GM19455 (cell line): ENCODE results near the gene DHRS7B.
"Not testable (repeated sequence)": the region's sequence is repeated elsewhere in the genome, so short reads cannot be mapped to it uniquely, and the experiment has no call there.

Experiments
- ATAC-seq: cut with Tn5 transposase; IDR thresholded peaks from one replicate; pipeline ENCODE4 v1.9.1; 2021; ENCODE audit not compliant: unreplicated experiment

The DHRS7B gene, protein sequence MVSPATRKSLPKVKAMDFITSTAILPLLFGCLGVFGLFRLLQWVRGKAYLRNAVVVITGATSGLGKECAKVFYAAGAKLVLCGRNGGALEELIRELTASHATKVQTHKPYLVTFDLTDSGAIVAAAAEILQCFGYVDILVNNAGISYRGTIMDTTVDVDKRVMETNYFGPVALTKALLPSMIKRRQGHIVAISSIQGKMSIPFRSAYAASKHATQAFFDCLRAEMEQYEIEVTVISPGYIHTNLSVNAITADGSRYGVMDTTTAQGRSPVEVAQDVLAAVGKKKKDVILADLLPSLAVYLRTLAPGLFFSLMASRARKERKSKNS

DNA sequence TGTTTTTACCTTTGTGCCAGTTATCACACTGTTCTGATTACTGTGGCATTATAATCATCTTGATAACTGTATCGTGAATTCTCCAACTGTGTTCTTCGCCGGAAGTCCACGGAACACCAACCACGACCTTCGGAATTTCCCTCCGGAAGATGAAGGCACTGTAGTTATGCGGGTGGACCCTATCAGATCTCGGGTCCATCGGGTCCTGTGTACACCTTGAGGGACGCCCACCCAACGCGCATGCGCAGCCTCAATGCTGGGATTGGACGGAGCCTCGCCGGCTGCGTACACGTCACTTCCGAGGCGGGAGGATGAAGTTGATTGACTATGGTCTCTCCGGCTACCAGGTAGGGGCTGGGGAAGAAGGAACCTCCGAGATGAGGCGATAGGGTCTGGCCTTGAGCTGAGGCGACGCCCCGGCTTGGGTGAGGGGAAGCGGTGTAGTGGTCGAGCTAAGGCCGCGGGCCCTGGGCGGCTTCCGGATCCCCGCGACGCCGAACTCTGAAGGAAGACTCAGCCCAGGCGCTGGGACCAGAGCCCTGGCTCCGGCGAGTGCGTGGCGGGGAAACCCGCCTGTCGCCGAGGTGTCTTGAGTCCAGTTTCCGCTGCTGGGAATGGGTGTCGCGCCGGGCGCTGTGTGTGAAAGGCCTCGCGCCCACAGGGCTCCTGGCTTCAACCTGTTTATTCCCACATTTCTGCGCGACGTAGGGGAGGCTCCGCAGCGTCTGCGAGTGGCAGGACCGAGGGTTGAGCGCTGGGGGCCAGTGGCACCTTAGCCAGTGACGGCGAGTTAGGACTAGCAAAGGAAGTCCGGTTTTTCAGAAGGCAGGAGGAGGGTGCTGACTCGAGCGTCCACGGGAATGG, at the start of gene DHRS7B:
Gene DHRS7B (plus strand): TSS at position 320 of the 864 bp plus-strand sequence. CDS start 8 bp downstream, at position 328.
- peak; percentile 92 for ATAC-seq

DNA sequence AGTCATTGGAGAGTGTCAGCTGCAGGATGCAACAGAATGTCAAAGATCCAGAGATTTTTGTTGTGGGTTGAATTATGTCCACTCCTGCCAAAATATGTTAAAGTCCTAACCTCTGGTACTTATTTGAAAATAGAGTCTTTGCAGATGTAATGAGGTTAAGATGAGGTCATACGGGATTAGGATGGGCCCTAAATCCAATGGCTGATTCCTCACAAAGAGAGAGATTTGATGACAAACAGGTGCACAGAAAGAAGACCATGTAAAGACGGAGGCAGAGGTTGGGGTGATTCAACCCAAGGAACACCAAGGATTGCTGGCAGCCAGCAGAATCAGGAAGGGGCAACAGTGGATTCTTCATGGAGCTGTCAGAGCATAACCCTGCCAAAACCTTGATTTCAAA, 49.5 kb upstream of the DHRS7B start:
- ATAC-seq, result no peak

DNA sequence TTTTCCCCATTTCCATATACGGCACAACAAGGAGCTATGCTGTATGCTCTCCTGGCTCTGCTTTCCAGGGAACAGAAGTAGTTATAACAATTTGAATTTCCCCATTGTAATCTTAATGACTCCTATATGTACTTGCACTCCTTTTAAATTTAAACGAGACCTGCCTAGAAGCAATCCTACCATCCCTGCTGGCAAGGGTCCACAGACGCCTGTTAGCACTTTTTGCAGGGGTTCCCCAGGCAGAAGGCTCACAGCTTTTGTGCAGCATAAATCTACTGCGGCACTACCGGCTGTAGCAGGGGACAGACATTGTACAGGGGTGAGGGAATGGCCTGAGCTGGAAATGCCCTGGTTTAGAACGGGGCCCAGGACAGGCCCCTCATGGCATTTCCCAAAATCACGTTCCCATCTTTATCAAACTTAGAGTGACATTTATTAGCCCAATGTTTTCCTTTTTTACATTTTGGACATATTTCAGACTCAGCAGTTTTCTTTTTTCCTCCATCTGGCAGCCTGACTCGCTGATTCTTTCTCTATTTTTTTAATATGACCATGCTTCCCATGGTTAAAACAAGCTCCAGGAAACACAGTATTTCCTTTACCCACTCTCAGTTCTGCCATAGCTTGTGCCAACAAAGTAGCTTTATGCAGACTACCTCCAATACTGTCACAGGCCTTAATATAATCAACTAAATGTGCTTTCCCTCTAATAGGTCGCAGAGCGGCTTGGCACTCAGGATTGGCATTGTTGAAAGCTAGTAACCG, 48.6 kb upstream of the DHRS7B start:
- no peak for ATAC-seq

DNA sequence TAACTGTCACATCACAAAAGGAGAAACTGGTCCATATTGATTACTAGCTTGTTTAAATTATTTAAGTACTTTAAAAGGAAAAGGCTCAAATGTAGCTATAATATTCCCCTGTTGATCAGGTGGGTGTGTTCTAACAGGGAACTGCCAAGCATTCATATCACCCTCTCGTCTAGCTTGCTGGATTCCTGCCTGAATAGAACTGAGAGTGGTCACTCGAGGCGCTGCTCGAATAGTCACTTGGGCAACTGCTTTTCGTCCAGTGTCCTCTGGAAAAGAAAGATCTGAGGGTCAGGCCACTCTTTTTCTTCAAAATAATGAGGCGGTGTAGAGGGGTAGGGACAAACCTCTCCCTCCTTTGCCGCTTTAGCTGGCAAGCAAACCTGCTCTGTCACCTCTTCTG, 47.6 kb upstream of the DHRS7B start:
- no peak for ATAC-seq

DNA sequence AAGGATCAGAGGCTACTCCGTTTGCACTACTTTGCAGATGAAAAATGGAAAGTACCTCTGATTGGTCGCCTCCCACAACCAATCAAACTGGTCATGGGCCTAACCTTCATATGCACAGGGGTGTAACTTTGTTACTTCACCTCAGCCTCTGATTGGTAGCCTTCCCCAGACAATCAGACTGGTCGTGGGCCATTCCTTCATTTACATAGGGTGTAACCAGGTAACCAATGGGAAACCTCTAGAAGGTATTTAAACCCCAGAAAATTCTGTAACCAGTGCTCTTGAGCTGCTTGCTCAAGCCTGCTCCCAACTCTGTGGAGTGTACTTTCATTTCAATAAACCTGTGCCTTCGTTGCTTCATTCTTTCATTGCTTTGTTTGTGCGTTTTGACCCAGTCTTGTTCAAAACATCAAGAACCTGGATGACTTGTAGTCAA, 44.7 kb upstream of the DHRS7B start:
- no peak for ATAC-seq

DNA sequence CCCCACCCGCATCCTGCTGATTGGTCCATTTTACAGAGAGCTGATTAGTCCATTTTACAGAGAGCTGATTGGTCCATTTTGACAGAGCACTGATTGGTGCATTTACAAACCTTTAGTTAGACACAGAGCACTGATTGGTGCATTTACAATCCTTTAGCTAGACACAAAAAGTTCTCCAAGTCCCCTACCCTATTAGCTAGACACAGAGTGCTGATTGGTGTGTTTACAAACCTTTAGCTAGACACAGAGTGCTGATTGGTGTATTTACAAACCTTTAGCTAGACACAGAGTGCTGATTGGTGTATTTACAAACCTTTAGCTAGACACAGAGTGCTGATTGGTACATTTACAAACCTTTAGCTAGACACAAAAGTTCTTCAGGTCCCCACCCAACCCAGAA, 41.5 kb upstream of the DHRS7B start:
- ATAC-seq, result not testable (repeated sequence)

DNA sequence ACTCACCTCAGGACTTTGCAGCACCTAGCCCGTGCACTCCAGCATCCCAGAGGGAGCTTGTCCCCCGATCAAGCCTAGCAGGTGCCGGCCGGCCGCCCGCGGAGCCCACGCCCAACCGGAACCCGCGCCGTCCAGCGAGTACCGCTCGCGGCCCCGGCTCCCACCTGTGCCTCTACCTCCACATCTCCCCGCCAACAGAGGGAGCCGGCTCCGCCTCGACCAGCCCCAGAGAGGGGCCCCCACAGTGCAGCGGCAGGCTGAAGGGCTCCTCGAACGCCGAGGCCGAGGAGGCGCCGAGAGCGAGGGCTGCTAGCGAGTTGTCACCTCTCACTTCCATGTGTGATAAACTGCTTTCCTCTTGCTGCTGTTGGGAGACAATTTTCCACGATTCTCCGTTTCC, 41.1 kb upstream of the DHRS7B start:
- ATAC-seq, result no peak

DNA sequence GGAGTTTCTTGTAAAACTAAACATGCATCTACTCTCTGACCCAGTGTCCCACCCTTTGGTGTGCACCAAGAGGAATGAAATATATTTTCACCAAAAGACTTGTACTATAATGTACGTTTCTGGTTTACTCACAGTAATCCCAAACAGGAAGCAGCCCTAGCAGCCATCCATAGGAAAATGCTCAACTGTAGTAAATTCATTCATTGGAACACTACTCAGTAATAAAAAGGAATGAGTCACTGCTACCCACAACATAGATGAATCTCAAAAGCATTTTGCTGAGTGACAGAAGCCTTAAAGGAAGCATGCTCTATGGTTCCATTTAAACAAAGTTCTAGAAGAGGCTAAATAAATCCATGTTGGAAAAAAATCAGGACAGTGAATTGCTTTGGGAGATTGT, 37.6 kb upstream of the DHRS7B start:
- no peak for ATAC-seq

DNA sequence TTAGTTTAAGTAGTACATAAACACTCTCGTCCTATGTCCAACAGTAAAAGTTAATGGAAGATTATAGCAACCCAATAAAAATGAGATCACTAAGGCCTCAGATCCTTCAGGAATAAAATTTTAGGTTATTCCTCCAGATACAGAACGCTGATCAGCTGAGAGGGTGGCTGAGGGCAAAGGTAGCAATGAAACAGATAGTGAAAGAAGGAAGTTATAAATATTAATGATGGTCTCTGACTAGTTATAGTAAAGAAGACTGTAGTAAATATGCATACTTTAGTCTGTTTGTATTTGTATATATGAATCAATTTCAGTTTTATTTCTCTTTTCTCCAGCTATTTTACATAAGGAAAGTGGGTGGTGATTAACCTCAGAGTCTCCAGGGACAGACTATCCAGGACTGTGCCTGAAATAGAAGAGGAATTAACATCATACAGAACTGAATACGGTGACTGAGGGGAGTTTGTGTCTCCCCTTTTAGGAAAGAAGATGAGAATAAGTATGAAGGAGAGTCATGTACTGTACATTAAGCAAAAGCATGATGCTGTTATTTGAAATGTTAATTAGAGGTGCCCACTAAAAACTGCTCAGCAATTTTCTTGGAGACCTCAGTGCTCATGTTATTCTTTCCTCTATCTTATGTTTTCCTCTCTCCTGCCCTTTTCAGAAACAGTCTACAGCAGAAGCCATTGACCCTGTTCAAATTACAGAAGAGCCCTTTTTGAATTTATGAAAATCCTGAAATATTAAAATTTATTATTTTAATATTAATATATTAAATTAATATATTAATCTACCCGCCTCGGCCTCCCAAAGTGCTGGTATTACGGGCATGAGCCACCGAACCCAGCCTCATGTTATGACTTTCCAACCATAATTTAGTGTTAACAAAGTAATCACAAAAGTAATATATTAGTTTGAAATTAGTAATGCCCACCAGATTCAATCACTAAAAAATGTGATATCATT, 36.5 kb upstream of the DHRS7B start:
- no peak for ATAC-seq

DNA sequence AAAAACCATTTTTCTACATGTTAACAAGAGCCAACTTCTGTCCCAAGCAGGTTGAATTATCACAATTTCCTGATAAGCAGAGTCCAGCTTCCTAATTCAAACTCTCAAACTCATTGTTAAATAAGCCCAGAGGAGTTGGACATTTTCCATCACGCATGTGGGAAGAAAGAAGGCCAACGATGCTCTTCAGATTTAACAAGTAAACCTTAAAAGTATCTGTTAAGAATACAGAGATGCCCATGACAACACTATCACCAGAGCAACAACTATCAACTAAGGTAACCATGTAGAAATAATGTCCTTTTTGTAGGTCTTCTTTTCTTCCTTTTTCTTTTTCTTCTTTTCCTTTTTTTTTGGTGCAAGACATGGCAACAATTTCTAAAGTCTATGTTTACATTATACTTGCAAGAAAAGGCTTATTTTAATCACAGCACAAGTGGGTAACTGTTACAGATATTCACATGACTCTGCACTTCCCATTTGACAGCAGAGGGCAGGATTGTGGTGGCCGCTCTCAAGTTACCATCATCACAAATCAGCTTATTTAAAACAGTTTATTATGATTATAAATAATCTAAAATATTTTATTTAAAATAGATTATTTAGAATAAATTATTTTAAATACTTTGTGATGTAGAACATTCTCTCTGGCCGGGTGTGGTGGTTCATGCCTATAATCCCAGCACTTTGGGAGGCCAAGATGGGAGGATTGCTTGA, 35.7 kb upstream of the DHRS7B start:
- no peak for ATAC-seq

DNA sequence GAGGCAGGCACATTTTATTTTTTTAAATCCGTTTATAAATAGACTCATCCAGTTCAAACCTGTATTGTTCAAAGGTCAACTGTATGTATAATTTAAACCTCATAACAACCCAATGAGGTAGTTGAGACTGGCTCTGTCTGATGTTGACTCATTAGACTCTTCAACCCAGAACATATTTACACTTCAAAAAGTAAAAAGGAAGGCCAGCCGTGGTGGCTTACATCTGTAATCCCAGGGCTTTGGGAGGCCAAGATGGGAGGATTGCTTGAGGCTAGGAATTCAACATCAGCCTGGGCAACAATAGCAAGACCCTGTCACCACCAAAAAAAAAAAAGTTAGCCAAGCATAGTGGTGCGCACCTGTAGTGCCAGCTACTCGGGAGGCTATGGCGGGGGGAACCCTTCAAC, 32.5 kb upstream of the DHRS7B start:
- ATAC-seq, result no peak

DNA sequence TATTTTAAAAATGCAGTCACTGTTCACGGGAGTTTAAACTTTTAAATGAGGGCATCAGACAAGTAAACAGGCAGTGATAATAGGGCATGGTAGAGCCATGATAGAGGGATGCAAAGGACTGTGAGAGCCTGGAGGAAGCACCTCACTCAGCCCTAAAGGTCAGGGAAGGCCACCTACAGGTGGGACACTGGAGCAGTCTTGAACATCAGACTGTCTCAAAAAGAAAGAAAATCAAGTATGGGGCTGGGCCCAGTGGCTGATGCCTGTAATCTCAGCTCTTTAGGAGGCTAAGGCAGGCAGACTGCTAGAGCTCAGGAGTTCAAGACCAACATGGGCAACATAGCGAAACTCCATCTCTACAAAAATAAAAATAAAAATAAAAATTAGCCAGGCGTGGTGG, 31.0 kb upstream of the DHRS7B start:
- ATAC-seq, result no peak

DNA sequence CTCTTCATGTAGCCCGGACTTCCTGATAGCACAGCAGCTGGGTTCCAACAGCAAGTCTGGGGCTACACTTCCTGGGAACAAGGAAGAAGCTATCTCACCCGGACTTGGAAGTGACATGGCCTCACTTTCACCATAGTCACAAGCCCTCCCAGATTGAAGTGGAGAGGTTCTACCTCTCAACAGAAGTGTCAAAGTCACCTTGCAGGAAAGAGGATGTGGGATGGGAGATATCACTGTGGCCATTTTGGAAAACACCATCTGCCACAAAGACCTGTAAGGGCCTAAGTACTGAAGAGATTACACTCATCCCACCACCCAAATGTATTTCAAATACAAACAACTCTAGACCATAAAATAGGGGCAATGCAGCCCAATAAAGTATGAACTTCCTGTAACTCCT, 29.9 kb upstream of the DHRS7B start:
- no peak for ATAC-seq

DNA sequence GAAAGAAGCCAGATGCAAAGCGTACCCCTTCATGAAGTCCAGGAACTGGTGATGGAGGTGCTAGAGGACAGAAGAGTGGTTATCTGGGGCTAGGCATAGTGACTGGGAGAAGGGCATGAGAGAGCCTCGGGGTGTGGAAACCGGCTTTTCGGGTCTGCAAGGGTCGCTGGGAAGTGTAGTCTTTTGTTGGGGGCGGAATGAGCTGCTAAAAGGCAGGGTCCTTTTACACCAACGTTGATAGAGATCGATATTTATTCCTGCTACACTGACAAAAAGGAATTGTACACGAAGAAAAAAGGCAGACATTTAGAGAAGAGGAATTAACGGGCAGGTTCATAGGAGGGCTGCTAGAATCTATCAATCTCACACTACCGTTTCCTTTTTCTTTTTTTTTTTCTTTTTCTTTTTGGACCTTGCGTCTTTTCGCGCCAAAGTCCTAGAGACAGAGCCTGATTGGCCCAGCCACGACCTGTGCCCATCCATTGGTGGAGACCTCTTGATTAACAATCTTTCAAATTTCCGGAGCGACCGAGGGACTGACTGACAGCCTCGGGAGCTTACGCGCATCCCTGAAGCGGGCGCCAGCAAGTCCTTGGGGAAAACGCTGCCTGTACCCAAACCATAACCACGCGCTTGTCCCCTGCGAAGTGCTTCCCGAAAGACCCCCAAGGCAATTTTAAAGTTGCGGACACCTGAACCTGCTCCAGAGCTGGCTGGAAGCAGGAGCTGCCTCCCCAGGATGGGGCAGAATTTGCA, 27.7 kb upstream of the DHRS7B start:
- ATAC-seq, result peak; percentile 94

DNA sequence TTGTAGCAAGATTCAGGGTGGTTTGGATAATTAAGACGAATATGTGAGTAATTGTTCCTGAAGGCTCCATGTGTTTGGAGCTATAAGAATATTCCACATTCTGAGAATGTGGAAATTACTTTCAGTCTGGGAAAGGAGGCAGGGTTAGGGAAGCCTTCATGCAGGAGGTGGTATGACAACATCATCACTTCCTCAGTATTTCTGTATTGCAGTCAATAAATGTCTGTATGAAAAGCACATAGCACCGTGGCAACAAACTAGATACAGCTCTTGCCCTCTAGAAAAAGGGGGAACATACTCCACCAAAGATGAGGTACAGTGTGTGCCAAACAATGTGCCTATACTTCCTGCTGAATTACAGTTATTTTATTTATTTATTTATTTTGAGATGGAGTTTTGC, 26.1 kb upstream of the DHRS7B start:
- ATAC-seq, result no peak

DNA sequence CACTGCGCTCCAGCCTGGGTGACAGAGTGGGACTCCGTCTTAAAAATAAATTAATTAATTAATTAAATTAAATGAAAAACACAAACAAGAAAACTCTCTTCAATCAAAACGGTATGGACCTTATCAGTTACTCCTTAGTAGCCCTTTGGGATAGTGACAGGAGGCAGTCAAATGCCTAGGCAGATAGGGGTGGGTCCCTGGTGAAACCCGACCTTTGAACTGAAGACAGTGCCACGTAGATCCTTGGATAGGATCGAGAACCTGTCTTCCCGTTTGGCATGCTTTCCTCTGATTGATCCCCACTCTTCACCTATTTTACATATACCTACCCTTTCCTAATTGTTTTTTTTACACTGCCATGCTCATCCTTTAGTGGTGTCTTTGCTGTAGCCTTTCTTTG, 22.2 kb upstream of the DHRS7B start:
- no peak for ATAC-seq

DNA sequence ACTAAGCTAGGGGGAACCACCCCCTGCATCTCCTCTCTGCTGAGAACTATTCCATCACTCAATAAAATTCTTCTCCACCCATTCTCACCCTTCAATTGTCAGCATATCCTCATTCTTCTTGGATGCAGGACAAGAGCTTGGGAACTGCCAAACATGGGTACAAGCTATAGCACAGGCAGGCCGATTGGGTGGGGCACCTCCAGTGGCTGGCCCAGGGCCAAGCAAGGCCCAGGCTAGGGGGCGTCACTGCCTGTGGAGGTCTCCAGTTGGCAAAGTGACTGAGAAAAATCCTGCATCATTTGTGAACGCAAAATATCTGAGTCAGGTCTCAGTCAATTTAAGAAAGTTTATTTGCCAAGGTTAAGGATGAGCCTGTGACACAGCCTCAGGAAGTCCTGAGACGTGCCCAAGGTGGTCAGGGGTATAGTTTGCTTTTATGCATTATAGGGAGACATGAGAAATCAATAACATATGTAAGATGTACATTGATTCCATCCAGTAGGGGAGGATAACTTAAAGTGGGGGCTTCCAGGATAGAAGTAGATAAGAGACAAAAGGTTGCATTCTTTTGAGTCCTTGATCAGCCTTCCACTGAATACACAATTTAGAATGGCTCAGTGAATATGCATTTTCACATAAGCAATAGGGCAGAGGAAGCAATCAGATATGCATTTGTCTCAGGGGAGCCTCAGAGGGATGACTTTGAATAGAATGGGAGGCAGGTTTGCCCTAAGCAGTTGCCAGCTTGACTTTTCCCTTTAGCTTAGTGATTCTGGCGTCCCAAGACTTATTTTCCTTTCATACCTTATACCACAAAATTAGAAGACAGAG, 21.5 kb upstream of the DHRS7B start:
- ATAC-seq, result no peak

DNA sequence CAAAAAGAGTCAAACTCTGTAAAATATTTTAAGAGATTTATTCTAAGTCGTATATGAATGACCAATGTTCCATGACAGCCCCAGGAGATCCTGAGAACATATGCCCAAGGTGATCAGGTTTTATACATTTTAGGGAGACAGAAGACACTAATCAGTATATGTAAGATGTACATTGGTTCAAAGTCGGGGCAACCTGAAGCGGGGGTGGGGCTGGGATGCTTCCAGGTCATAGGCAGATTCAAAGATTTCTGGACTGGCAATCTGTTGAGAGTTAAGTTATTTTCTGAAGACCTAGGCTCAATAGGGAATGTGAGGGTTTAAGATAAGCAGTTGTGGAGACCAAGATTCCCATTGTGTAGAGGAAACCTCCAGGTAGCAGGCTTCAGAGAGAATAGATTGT, 20.4 kb upstream of the DHRS7B start:
- ATAC-seq, result no peak
